Measurements from ENCODE around the gene DDX54. TPM values are rescaled to one million over a fixed set of nuclear protein-coding genes. Genes with fewer than 3 reads are reported as not detected.

DDX54 gene
- polyA plus RNA-seq, 1 donor = 51.1 TPM

GRCh38 chr12:113174461-113175384 lies 10.6 kb downstream of the DDX54 start:
- Histone ChIP-seq H3K4me1 (ENCODE audit: control insufficient read depth, insufficient read depth, low read length) (peaks cover 3% of the 10 kb centered on the region), H3K36me3 (ENCODE audit: control insufficient read depth, insufficient read depth, low read length) (peaks cover 88% of the 10 kb centered on the region), H3K27me3 (ENCODE audit: control insufficient read depth, insufficient read depth, low read length) (no peaks in the 10 kb centered on the region), H3K4me3 (ENCODE audit: low read length) (no peak overlapping the region), H3K27ac (ENCODE audit: low read length) (no peak overlapping the region), H3K9me3 (ENCODE audit: control insufficient read depth, low read depth, low read length) (no peaks in the 10 kb centered on the region)
- peak; percentile 37 to 52 for DNase-seq
- WGBS (ENCODE audit: insufficient coverage, low lambda C conversion rate) = no CpG with 5 or more reads among the region's 32 CpGs

GRCh38 chr12:113173081-113173698 lies 12.1 kb downstream of the DDX54 start:
- peaks cover 3% of the 10 kb centered on the region for H3K4me1 ChIP-seq (ENCODE audit: control insufficient read depth, insufficient read depth, low read length)
- H3K36me3 ChIP-seq (ENCODE audit: control insufficient read depth, insufficient read depth, low read length) = peaks cover 87% of the 10 kb centered on the region

GRCh38 chr12:113172185-113172584 lies 13.1 kb downstream of the DDX54 start:
- no CpG with 5 or more reads among the region's 20 CpGs for WGBS (ENCODE audit: insufficient coverage, low lambda C conversion rate)
- Histone ChIP-seq H3K27ac (ENCODE audit: low read length) (no peak overlapping the region), H3K4me3 (ENCODE audit: low read length) (no peak overlapping the region), H3K27me3 (ENCODE audit: control insufficient read depth, insufficient read depth, low read length) (no peaks in the 10 kb centered on the region), H3K9me3 (ENCODE audit: control insufficient read depth, low read depth, low read length) (no peaks in the 10 kb centered on the region), H3K36me3 (ENCODE audit: control insufficient read depth, insufficient read depth, low read length) (peaks cover 86% of the 10 kb centered on the region), H3K4me1 (ENCODE audit: control insufficient read depth, insufficient read depth, low read length) (peaks cover 3% of the 10 kb centered on the region)
- no peak for DNase-seq

More at GRCh38 chr12:113173081-113173698, 12.1 kb downstream of the DDX54 start:
- Histone ChIP-seq H3K27ac (ENCODE audit: low read length) (no peak overlapping the region), H3K9me3 (ENCODE audit: control insufficient read depth, low read depth, low read length) (no peaks in the 10 kb centered on the region), H3K27me3 (ENCODE audit: control insufficient read depth, insufficient read depth, low read length) (no peaks in the 10 kb centered on the region), H3K4me3 (ENCODE audit: low read length) (no peak overlapping the region)
- no CpG with 5 or more reads among the region's 7 CpGs for WGBS (ENCODE audit: insufficient coverage, low lambda C conversion rate)
- peak in 1 of 2 donors; percentile 61 for DNase-seq

- H3K9me3 ChIP-seq (ENCODE audit: control insufficient read depth, low read depth, low read length) = no peaks in the 10 kb centered on the region
- H3K27me3 ChIP-seq (ENCODE audit: control insufficient read depth, insufficient read depth, low read length) = no peaks in the 10 kb centered on the region
- H3K27ac ChIP-seq (ENCODE audit: low read length) = no peak overlapping the region
- H3K4me3 ChIP-seq (ENCODE audit: low read length) = no peak overlapping the region
- H3K36me3 ChIP-seq (ENCODE audit: control insufficient read depth, insufficient read depth, low read length) = peaks cover 83% of the 10 kb centered on the region
- H3K4me1 ChIP-seq (ENCODE audit: control insufficient read depth, insufficient read depth, low read length) = peaks cover 3% of the 10 kb centered on the region
- DNase-seq = no peak
- WGBS (ENCODE audit: insufficient coverage, low lambda C conversion rate) = no CpG with 5 or more reads among the region's 9 CpGs
Measured at GRCh38 chr12:113171543-113171942, 13.7 kb downstream of the DDX54 start.

GRCh38 chr12:113170926-113171325 lies 14.4 kb downstream of the DDX54 start:
- Histone ChIP-seq H3K9me3 (ENCODE audit: control insufficient read depth, low read depth, low read length) (no peaks in the 10 kb centered on the region), H3K27ac (ENCODE audit: low read length) (no peak overlapping the region), H3K27me3 (ENCODE audit: control insufficient read depth, insufficient read depth, low read length) (no peaks in the 10 kb centered on the region), H3K4me3 (ENCODE audit: low read length) (no peak overlapping the region), H3K4me1 (ENCODE audit: control insufficient read depth, insufficient read depth, low read length) (peaks cover 3% of the 10 kb centered on the region), H3K36me3 (ENCODE audit: control insufficient read depth, insufficient read depth, low read length) (peaks cover 83% of the 10 kb centered on the region)
- no peak for DNase-seq
- no CpG with 5 or more reads among the region's 4 CpGs for WGBS (ENCODE audit: insufficient coverage, low lambda C conversion rate)

GRCh38 chr12:113170457-113170856 lies 14.8 kb downstream of the DDX54 start:
- no CpG with 5 or more reads among the region's 5 CpGs for WGBS (ENCODE audit: insufficient coverage, low lambda C conversion rate)
- H3K36me3 ChIP-seq (ENCODE audit: control insufficient read depth, insufficient read depth, low read length) = peaks cover 87% of the 10 kb centered on the region
- no peak for DNase-seq
- no peak overlapping the region for H3K27ac ChIP-seq (ENCODE audit: low read length)
- no peaks in the 10 kb centered on the region for H3K9me3 ChIP-seq (ENCODE audit: control insufficient read depth, low read depth, low read length)
- peaks cover 3% of the 10 kb centered on the region for H3K4me1 ChIP-seq (ENCODE audit: control insufficient read depth, insufficient read depth, low read length)
- H3K4me3 ChIP-seq (ENCODE audit: low read length) = no peak overlapping the region
- no peaks in the 10 kb centered on the region for H3K27me3 ChIP-seq (ENCODE audit: control insufficient read depth, insufficient read depth, low read length)

GRCh38 chr12:113169697-113170096 lies 15.6 kb downstream of the DDX54 start:
- no peaks in the 10 kb centered on the region for H3K27me3 ChIP-seq (ENCODE audit: control insufficient read depth, insufficient read depth, low read length)
- peaks cover 3% of the 10 kb centered on the region for H3K4me1 ChIP-seq (ENCODE audit: control insufficient read depth, insufficient read depth, low read length)
- no peak overlapping the region for H3K27ac ChIP-seq (ENCODE audit: low read length)
- no peak overlapping the region for H3K4me3 ChIP-seq (ENCODE audit: low read length)
- H3K9me3 ChIP-seq (ENCODE audit: control insufficient read depth, low read depth, low read length) = no peaks in the 10 kb centered on the region
- H3K36me3 ChIP-seq (ENCODE audit: control insufficient read depth, insufficient read depth, low read length) = peaks cover 90% of the 10 kb centered on the region
- WGBS (ENCODE audit: insufficient coverage, low lambda C conversion rate) = no CpG with 5 or more reads among the region's 13 CpGs
- DNase-seq = no peak

- H3K9me3 ChIP-seq (ENCODE audit: control insufficient read depth, low read depth, low read length) = no peaks in the 10 kb centered on the region
- no peak overlapping the region for H3K4me3 ChIP-seq (ENCODE audit: low read length)
- DNase-seq = no peak
- peaks cover 85% of the 10 kb centered on the region for H3K36me3 ChIP-seq (ENCODE audit: control insufficient read depth, insufficient read depth, low read length)
- no peak overlapping the region for H3K27ac ChIP-seq (ENCODE audit: low read length)
- H3K4me1 ChIP-seq (ENCODE audit: control insufficient read depth, insufficient read depth, low read length) = no peaks in the 10 kb centered on the region
- no CpG with 5 or more reads among the region's 10 CpGs for WGBS (ENCODE audit: insufficient coverage, low lambda C conversion rate)
- no peaks in the 10 kb centered on the region for H3K27me3 ChIP-seq (ENCODE audit: control insufficient read depth, insufficient read depth, low read length)
Measured at GRCh38 chr12:113167868-113168267, 17.4 kb downstream of the DDX54 start.

GRCh38 chr12:113165521-113166450 lies 19.5 kb downstream of the DDX54 start:
- peaks cover 83% of the 10 kb centered on the region for H3K36me3 ChIP-seq (ENCODE audit: control insufficient read depth, insufficient read depth, low read length)
- H3K4me1 ChIP-seq (ENCODE audit: control insufficient read depth, insufficient read depth, low read length) = no peaks in the 10 kb centered on the region
- DNase-seq = no peak
- no peak overlapping the region for H3K27ac ChIP-seq (ENCODE audit: low read length)
- no peaks in the 10 kb centered on the region for H3K27me3 ChIP-seq (ENCODE audit: control insufficient read depth, insufficient read depth, low read length)
- H3K9me3 ChIP-seq (ENCODE audit: control insufficient read depth, low read depth, low read length) = no peaks in the 10 kb centered on the region
- no peak overlapping the region for H3K4me3 ChIP-seq (ENCODE audit: low read length)
- no CpG with 5 or more reads among the region's 32 CpGs for WGBS (ENCODE audit: insufficient coverage, low lambda C conversion rate)

- no CpG with 5 or more reads among the region's 13 CpGs for WGBS (ENCODE audit: insufficient coverage, low lambda C conversion rate)
Measured at GRCh38 chr12:113164014-113164413, 21.3 kb downstream of the DDX54 start.

More at GRCh38 chr12:113164014-113164413, 21.3 kb downstream of the DDX54 start:
- no peaks in the 10 kb centered on the region for H3K4me1 ChIP-seq (ENCODE audit: control insufficient read depth, insufficient read depth, low read length)
- H3K27me3 ChIP-seq (ENCODE audit: control insufficient read depth, insufficient read depth, low read length) = no peaks in the 10 kb centered on the region
- H3K27ac ChIP-seq (ENCODE audit: low read length) = no peak overlapping the region
- no peaks in the 10 kb centered on the region for H3K9me3 ChIP-seq (ENCODE audit: control insufficient read depth, low read depth, low read length)
- no peak overlapping the region for H3K4me3 ChIP-seq (ENCODE audit: low read length)
- no peak for DNase-seq
- peaks cover 84% of the 10 kb centered on the region for H3K36me3 ChIP-seq (ENCODE audit: control insufficient read depth, insufficient read depth, low read length)
